AG04449 (cell line): ENCODE results near the gene MMP28.

Experiments used
- CTCF ChIA-PET: fragments of 350-600 bp; formaldehyde crosslinking; extraction: SDS; loops from one replicate; lab custom pipeline; 2021; ENCODE audit warnings: antibody characterized with exemption; lab: Yijun Ruan, JAX
- POLR2A ChIA-PET: fragments of 400-600, 350-600 bp; formaldehyde crosslinking; extraction: SDS; loops from one replicate; lab custom pipeline; 2020; ENCODE audit warnings: antibody characterized with exemption, inconsistent platforms; lab: Yijun Ruan, JAX
- DNase-seq: peaks from one replicate; pipeline ENCODE4 v3.0.0-alpha.2; 2010; ENCODE audit warnings: low read depth, low spot score
- H3K4me3 ChIP-seq: 2 replicates; pipeline ENCODE4 v1.5.1; 2011; ENCODE audit warnings: low read depth, mild to moderate bottlenecking, control low read depth, low read length
- TF ChIP-seq, protein P1 (sequence below): IDR thresholded peaks from one replicate; pipeline ENCODE4 v1.5.1; 2011; ENCODE audit warnings: mild to moderate bottlenecking, moderate library complexity, low read length, control low read depth, inconsistent platforms; ENCODE audit not compliant: insufficient read depth; ENCODE audit errors: missing control alignments

Gene MMP28

DNA sequence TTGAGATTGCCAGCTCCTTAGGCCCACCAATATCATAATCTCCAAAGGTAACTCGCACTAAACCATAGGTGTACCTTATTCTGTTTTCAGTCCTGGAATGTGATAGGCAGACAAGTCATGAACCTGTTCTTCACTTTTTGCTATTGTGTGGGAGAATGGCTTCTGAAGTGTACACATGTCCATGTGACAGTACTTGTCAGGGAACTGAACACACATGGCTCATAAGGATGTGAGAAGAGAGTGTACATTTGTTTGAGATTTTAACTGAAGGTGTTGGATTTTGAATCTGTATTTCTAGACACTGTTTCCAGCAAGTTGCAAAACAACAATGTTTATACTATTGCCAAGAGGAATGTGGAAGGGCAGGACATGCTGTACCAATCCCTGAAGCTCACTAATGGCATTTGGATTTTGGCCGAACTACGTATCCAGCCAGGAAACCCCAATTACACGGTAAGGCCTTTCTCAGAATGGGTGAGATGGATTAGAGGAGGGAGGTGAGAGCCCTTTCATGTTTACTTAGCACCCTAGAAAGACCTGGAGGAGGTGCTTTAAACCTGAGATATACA is 78.5 kb downstream of the MMP28 start:
- no peak overlapping the region for H3K4me3 ChIP-seq
- ChIA-PET POLR2A (no interaction called here), CTCF (interaction anchor here (1.1 to 4.0 kb wide), 5 partner anchors 28 to 431 kb away, joined by 3 to 17 read pairs (median 6); no protein-coding TSS in a partner anchor)
- no peak for DNase-seq
- TF ChIP-seq, protein P1, sequence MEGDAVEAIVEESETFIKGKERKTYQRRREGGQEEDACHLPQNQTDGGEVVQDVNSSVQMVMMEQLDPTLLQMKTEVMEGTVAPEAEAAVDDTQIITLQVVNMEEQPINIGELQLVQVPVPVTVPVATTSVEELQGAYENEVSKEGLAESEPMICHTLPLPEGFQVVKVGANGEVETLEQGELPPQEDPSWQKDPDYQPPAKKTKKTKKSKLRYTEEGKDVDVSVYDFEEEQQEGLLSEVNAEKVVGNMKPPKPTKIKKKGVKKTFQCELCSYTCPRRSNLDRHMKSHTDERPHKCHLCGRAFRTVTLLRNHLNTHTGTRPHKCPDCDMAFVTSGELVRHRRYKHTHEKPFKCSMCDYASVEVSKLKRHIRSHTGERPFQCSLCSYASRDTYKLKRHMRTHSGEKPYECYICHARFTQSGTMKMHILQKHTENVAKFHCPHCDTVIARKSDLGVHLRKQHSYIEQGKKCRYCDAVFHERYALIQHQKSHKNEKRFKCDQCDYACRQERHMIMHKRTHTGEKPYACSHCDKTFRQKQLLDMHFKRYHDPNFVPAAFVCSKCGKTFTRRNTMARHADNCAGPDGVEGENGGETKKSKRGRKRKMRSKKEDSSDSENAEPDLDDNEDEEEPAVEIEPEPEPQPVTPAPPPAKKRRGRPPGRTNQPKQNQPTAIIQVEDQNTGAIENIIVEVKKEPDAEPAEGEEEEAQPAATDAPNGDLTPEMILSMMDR: no peak

DNA sequence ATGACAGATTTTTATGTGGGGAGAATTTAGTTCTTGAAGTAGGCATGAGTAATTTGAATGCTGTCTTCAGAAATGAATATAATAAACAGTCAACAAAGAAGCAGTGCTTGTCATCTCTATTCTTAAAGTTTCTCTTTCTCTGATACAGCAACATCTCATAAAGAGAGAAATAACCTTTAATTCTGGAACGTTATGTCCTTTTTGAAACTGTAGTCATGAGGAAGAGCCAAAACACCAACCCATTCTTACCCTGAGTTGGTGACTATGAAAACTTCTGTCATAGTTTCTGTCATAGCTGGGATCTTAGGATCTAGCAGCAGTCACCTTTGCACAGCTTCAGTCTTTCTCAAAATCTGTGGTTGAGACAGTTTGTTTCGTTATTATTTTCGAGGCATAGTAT is 79.3 kb downstream of the MMP28 start:
- DNase-seq: no peak
- TF ChIP-seq, protein P1: no peak
- CTCF ChIA-PET: interaction anchor here (1.1 to 4.0 kb wide), 4 partner anchors 32 to 432 kb away, joined by 3 to 17 read pairs (median 6); no protein-coding TSS in a partner anchor
- POLR2A ChIA-PET: no interaction called here
- no peak overlapping the region for H3K4me3 ChIP-seq
